ENCODE results near the gene GLT8D1.
A peak's percentile ranks its signal among the peaks of the same experiment; 100 is the strongest.

The GLT8D1 gene

GRCh38 chr3:52710512-52710911 is 4.9 kb upstream of the GLT8D1 start:
- DNase-seq, result no peak

- no peak for DNase-seq
Observed at GRCh38 chr3:52707585-52707984, 2.0 kb upstream of the GLT8D1 start.

DNA sequence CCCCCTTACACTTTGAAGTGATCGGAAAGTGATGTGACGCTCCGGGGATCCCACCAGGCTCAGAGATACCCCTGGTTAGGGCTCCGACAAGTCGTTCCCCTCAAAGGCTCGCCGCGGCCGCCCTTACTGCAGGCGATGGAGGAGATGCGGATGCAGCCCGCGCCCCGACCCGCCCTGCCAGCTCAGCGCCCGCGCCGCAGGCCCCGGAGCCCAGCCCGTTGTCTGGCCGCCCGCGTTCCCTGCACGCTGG is 228 bp downstream of the GLT8D1 start:
- no peak for DNase-seq

DNA sequence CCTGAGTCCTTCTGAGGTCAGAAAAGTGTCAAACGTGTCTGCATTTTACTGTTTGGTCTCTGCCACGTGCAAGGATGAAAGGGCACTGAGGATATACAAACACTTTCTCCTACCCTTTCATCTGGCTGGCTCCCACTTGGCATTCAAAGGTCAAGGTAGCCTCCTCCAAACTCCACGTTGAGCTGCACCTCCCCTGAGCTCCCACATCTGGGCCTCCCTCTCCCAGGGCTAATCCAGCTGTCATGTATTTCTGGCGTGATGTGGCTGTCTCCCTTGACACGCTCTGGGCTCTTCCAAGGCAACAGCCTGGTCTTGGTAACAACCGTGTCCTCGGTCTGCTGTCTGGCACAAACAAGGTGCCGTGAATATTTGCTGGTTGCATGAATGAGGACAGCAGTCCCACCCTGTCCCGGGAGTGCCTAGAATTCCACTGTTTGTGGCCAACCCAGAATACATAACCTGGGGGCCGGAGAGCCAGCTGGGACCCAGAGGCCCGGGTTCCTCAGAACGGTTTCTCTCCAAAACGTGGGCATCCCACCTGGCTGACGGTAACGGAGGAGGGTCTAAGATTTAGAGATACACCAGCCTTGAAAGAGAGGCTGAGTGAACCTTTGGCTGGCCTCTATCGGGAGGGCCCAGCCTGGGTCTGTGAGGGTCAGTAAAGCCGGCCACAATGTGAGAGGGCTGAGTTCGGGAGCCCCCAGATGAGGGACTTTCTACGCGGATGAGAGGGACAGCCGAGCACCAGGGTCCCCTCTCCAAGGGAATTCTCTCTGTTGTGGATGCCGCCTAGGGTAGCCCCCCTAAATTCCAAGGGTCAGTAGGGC is 767 bp downstream of the GLT8D1 start:
- DNase-seq, result no peak

GRCh38 chr3:52703341-52703740 is 2.2 kb downstream of the GLT8D1 start:
- no peak for DNase-seq

- DNase-seq, result no peak
Observed at GRCh38 chr3:52697632-52697965, 8.0 kb downstream of the GLT8D1 start.

GRCh38 chr3:52696830-52697631 is 8.6 kb downstream of the GLT8D1 start:
- no peak for DNase-seq

DNA sequence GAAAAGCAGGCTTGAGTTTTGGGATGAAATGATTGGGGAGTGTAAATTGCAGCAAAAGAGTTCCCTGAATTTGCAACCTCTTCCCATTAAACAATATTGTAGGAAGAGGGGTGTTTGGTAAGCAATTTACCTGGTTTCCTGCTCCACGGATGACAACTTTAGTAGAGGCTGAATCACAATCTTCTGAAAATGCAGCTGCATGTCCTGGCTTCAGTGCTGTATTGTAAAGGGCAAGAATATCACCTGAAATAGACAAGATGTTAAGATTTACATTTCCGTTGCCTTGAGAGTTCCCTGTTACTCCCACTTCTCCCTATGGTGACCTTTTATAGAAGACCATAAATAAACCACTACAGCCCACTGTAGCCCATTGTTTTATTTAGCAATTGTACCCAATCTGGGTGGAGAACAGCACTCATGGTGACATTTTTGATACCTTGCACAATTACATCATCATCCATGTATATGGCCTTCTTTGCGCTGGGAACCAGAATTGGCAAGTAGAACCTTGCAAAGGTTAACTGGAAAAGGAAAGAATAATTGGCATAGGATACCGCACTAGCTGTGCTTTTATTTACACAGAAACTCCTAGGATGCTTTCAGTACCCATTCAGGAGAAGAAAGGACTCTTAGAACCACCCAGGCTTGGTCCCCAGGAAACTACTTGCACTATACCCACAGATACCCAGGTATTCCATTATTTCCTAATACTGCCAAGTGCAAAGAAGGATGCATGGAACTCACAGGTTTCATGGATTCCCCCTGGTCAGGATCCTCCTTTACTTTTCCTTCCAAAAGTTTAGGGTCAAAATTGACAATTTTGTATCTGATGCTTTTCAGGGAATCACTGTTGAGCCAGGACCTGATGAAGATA is 9.6 kb downstream of the GLT8D1 start:
- no peak for DNase-seq

- DNase-seq, result no peak
Observed at GRCh38 chr3:52694528-52695189, 10.9 kb downstream of the GLT8D1 start.

- no peak for DNase-seq
Observed at GRCh38 chr3:52693071-52693470, 12.5 kb downstream of the GLT8D1 start.

DNA sequence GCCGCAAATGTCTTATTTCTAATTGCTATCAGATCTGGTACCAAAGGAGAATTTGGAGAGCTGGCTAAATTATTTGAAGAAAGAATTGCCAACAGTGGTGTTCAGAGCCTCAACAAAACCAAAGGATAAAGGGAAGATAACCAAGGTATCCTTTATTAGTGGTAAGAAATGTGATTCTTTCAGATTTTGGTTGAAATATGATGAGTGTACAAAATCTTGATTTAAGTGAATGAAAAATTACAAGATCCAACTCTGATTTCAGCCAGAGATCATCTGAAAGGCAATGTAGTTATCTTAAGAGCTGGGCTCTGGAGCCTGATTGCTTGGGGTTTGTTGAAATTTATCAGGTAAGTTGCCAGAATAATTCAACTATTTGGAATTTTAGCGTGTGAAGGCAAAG is 15.0 kb downstream of the GLT8D1 start:
- DNase-seq, result no peak

GRCh38 chr3:52689151-52689550 is 16.4 kb downstream of the GLT8D1 start:
- no peak for DNase-seq

DNA sequence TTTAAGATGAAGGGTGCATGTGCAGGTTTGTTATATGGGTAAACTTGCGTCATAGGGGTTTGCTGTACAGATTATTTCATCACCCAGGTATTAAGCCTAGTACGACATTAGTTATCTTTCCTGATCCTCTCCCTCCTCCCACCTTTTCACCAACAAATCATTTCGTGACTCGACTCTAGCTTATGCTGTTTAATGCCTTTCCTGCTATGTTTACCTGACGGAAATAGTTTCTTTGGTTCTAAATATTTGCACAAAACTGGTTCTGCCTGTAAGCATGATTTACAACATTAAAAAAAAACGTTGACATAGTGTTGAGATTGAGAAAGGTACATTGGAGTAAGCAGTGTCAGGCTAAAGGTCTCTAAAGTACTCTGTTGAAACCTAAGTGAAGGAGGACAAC is 17.3 kb downstream of the GLT8D1 start:
- no peak for DNase-seq

DNA sequence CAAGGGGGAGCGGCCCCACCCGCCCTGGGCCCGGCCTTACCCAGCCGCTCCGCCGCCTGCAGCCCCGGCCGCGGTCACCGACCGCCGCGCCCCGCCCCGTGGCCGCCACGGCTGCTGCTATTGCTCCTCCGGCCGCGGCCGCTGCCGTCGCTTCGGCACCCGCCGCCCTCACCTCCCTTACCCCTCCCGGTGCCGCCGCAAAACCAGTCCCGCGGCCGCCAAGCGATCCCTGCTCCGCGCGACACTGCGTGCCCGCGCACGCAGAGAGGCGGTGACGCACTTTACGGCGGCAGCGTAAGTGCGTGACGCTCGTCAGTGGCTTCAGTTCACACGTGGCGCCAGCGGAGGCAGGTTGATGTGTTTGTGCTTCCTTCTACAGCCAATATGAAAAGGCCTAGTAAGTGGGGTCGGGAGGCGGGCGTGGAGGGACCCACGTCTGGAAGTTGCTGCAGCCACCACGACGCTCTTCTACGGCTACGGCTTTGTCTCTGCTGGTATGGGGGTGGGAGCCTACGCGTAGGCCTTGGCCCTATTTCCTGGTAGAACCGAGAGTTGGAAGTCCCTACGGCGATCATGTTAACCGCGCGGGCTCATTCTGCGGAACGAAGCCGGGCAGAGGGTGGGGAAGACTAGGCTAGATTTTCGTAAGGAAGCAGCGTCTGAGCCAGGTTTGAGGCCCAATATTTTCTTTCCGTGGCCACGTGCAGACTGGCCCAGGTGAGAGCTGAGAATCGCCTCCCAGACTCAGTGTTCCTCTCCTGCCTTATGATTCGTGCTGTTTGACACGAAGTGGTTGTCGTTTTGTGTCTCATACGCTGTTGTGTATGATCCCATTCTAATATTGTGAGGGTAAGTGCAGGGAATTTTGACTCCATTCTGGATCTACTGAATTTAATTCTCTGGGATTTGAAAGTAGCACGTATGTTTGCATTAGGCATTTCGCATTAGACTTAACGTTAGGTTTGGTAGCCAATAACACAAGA is 19.6 kb downstream of the GLT8D1 start, which contains the start of the genes GNL3 and PBRM1:
Gene GNL3 (plus strand): TSS at position 324 of the 983 bp plus-strand sequence. CDS start 61 bp downstream, at position 385.
Gene PBRM1 (minus strand): TSS at position 205 of the 983 bp plus-strand sequence.
- peak; percentile 52 for DNase-seq

DNA sequence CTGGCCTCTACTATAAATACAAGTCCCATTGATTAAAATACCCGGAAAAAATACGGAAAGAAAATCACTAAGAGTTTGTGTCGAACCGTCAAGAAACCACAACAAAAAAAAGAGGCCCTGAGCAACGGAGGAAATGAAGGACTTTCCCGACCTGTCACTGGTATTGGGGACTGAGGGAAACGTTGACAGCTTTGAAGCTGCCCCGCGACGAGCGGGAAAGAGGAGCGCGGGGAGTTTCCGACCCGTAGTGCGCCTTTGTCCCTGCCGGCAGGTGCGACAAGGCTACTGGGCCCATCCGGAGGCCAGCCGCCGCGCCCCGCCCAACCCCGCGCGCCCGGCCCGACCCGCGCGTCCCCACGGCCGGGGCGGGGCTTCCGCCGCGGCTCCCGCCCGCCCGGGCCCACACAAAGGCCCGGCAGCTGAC is 20.3 kb downstream of the GLT8D1 start:
- DNase-seq, result peak; percentile 40

DNA sequence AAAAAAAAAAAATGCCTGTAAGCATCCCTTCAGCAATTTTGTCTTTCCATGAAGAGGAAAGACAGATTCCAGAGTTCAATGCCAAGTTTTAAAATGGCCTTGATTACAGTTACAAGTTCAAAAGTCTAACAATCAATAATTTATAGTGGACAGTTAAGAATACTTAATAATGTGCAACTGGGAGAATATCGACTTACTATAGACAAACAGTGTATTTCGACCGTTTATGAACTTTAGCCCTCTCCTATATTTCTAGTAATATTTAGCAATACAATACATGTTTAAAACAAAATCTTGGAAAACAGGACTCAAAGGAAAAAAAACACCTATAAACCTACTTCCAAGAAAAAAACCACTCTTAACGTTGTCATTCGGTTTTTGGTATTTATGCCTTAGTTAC is 21.4 kb downstream of the GLT8D1 start:
- DNase-seq, result no peak

DNA sequence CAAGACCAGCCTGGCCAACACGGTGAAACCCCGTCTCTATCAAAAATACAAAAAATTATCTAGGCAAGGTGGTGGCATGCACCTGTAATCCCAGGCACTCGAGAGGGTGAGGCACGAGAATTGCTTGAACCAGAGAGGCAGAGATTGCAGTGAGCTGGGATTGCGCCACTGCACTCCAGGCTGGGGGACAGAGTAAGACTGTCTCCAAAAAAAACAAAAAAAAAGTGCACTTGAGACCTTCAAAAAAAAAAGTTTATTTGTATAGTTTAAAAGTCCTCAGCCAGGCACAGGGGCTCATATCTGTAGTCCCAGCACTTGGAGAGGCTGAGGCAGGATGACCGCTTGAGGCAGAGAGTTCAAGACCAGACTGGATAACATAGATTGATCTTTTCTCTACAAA is 22.0 kb downstream of the GLT8D1 start:
- no peak for DNase-seq

DNA sequence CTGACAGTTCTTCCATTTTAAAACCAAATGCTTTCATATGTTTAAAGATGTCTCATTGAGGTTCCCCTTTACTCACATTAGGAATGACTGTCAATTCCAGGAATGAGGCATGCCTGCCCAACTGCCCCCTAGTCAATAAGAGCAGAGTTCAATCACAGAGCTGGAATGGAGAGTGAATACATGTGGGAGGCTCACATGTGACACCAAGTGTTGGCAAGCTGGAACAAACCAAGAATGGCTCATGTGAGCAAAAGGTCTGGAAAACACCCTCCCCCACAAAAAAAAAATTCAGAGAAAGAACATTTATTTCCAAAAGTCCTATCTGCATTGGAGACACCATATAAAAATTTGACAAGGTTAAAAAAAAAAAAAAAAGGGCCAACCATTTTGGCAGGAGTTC is 23.6 kb downstream of the GLT8D1 start:
- DNase-seq, result no peak

DNA sequence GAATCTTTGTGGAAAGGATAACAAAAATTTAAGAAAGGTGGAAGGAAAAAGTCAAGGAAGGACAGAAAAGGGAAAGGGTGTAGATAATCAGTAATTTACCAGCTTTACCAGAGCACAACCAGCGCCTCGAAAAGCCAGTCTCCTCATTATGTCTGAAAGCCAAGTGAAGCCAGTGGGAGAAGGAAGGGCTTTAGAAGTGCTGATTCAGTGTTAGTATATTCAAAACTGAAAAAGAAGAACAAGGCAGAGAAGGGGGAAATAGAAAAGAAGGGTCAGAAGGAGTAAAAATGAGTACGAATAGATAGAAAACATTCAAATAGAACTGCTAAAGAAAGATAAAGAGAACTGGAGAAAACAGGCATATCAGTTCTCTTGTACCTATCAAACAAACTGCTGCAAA is 24.0 kb downstream of the GLT8D1 start:
- DNase-seq, result no peak

DNA sequence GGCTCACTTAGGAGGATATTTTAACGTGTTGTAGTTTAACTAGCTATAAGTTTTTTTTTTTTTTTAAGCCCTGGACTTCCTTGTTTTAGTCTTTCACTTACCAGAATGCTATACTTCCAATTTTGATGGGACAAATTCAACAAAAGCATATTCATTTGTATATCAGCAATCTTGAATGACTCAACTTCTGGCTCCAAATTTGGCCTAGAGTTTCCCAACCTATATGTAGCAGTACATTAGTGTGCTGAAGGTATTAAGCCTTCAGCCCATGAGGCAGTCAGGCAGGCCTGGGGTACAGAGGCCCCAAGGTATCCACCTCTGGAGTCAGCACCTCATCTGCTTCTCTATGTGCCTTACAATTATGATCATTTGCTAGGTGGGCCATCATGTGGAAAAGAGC is 25.8 kb downstream of the GLT8D1 start:
- DNase-seq, result no peak

- DNase-seq, result no peak
Observed at GRCh38 chr3:52679199-52679538, 26.4 kb downstream of the GLT8D1 start.

All from NCI-H1417 treated with DMSO at 0.1 percent for 48 hours (cell line).